ENCODE results near the gene TNFRSF8.

The TNFRSF8 gene

GRCh38 chr1:12078575-12078937 is 15.5 kb downstream of the TNFRSF8 start:
- H3K27ac ChIP-seq (ENCODE audit: low read depth, low read length): no peak overlapping the region
- peaks cover 13% of the 10 kb centered on the region for H3K4me1 ChIP-seq (ENCODE audit: control insufficient read depth, low read length)
- H3K79me2 ChIP-seq (ENCODE audit: control insufficient read depth, low read length): no peaks in the 10 kb centered on the region
- no peak overlapping the region for H3K4me3 ChIP-seq (ENCODE audit: low read length)
- H3K4me2 ChIP-seq (ENCODE audit: low read length): no peak overlapping the region
- H3K36me3 ChIP-seq (ENCODE audit: control insufficient read depth, low read length): no peaks in the 10 kb centered on the region
- H3F3A ChIP-seq (ENCODE audit: control insufficient read depth, insufficient read depth): no peaks in the 10 kb centered on the region
- H3K27me3 ChIP-seq (ENCODE audit: control insufficient read depth, low read length): peaks cover 37% of the 10 kb centered on the region
- TF ChIP-seq, protein P1, sequence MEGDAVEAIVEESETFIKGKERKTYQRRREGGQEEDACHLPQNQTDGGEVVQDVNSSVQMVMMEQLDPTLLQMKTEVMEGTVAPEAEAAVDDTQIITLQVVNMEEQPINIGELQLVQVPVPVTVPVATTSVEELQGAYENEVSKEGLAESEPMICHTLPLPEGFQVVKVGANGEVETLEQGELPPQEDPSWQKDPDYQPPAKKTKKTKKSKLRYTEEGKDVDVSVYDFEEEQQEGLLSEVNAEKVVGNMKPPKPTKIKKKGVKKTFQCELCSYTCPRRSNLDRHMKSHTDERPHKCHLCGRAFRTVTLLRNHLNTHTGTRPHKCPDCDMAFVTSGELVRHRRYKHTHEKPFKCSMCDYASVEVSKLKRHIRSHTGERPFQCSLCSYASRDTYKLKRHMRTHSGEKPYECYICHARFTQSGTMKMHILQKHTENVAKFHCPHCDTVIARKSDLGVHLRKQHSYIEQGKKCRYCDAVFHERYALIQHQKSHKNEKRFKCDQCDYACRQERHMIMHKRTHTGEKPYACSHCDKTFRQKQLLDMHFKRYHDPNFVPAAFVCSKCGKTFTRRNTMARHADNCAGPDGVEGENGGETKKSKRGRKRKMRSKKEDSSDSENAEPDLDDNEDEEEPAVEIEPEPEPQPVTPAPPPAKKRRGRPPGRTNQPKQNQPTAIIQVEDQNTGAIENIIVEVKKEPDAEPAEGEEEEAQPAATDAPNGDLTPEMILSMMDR (IDR thresholded peaks at IDR 0.05; ENCODE audit: low read depth, low read length, poor library complexity, severe bottlenecking): no peak
- no peak for TF ChIP-seq EZH2phosphoT487 (IDR thresholded peaks at IDR 0.05; ENCODE audit: borderline replicate concordance, low read length)
- H3K9me3 ChIP-seq (ENCODE audit: control insufficient read depth, insufficient read depth, low read length): peaks cover 8% of the 10 kb centered on the region; the same call in 1 of the 2 replicates
- H3K9me2 ChIP-seq (replicated peaks; ENCODE audit: control insufficient read depth, low read length): no peaks in the 10 kb centered on the region
- no peaks in the 10 kb centered on the region for H4K20me1 ChIP-seq (ENCODE audit: control insufficient read depth, insufficient read depth, low read depth, low read length)

GRCh38 chr1:12078938-12079861 is 16.1 kb downstream of the TNFRSF8 start:
- no peaks in the 10 kb centered on the region for H3K9me2 ChIP-seq (replicated peaks; ENCODE audit: control insufficient read depth, low read length)
- peaks cover 8% of the 10 kb centered on the region; the same call in 1 of the 2 replicates for H3K9me3 ChIP-seq (ENCODE audit: control insufficient read depth, insufficient read depth, low read length)
- no peaks in the 10 kb centered on the region for H3F3A ChIP-seq (ENCODE audit: control insufficient read depth, insufficient read depth)
- H3K27ac ChIP-seq (ENCODE audit: low read depth, low read length): no peak overlapping the region
- H3K79me2 ChIP-seq (ENCODE audit: control insufficient read depth, low read length): no peaks in the 10 kb centered on the region
- no peak overlapping the region for H3K4me3 ChIP-seq (ENCODE audit: low read length)
- H3K36me3 ChIP-seq (ENCODE audit: control insufficient read depth, low read length): no peaks in the 10 kb centered on the region
- peaks cover 13% of the 10 kb centered on the region for H3K4me1 ChIP-seq (ENCODE audit: control insufficient read depth, low read length)
- H3K27me3 ChIP-seq (ENCODE audit: control insufficient read depth, low read length): peaks cover 37% of the 10 kb centered on the region
- TF ChIP-seq, protein P1 (IDR thresholded peaks at IDR 0.05; ENCODE audit: low read depth, low read length, poor library complexity, severe bottlenecking): peak; percentile 73
- peak; percentile 73; the same call in 1 of the 2 replicates for TF ChIP-seq EZH2phosphoT487 (IDR thresholded peaks at IDR 0.05; ENCODE audit: borderline replicate concordance, low read length)
- H4K20me1 ChIP-seq (ENCODE audit: control insufficient read depth, insufficient read depth, low read depth, low read length): no peaks in the 10 kb centered on the region
- 0 out of 2 replicates have a peak overlapping the region, but pooled peaks have one; percentile 1 for H3K4me2 ChIP-seq (ENCODE audit: low read length)

DNA sequence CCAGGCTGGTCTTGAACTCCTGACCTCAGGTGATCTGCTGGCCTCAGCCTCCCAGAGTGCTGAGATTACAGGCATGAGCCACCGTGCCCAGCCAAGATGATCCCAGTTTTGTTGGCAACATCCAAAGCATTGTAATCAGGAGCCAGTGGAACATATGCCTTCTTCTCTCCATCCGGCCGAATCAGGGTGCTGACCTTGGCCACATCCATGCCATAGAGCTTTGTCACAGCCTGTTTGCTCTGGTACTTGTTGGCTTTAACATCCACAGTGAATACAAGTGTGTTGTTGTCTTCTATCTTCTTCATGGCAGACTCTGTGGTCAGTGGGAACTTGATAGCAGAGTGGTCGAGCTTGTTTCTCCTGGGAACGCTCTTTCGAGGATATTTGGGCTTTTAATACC is 17.1 kb downstream of the TNFRSF8 start:
- no peaks in the 10 kb centered on the region for H4K20me1 ChIP-seq (ENCODE audit: control insufficient read depth, insufficient read depth, low read depth, low read length)
- no peaks in the 10 kb centered on the region for H3K79me2 ChIP-seq (ENCODE audit: control insufficient read depth, low read length)
- peaks cover 13% of the 10 kb centered on the region for H3K4me1 ChIP-seq (ENCODE audit: control insufficient read depth, low read length)
- TF ChIP-seq, protein P1 (IDR thresholded peaks at IDR 0.05; ENCODE audit: low read depth, low read length, poor library complexity, severe bottlenecking): no peak
- no peak for TF ChIP-seq EZH2phosphoT487 (IDR thresholded peaks at IDR 0.05; ENCODE audit: borderline replicate concordance, low read length)
- H3K27ac ChIP-seq (ENCODE audit: low read depth, low read length): no peak overlapping the region
- H3K36me3 ChIP-seq (ENCODE audit: control insufficient read depth, low read length): no peaks in the 10 kb centered on the region
- H3K9me2 ChIP-seq (replicated peaks; ENCODE audit: control insufficient read depth, low read length): no peaks in the 10 kb centered on the region
- no peak overlapping the region for H3K4me2 ChIP-seq (ENCODE audit: low read length)
- H3K4me3 ChIP-seq (ENCODE audit: low read length): no peak overlapping the region
- H3K9me3 ChIP-seq (ENCODE audit: control insufficient read depth, insufficient read depth, low read length): peaks cover 8% of the 10 kb centered on the region; the same call in 1 of the 2 replicates
- peaks cover 37% of the 10 kb centered on the region for H3K27me3 ChIP-seq (ENCODE audit: control insufficient read depth, low read length)
- no peaks in the 10 kb centered on the region for H3F3A ChIP-seq (ENCODE audit: control insufficient read depth, insufficient read depth)
